GM23338 (cell line): ENCODE measurements around the gene PRSS57. TPM values are rescaled to one million over a fixed set of nuclear protein-coding genes. Genes with fewer than 3 reads are reported as not detected.

Experiments
- ATAC-seq: fragments of 200-7000 bp; cut with Tn5 transposase; 3 replicates; pipeline ENCODE4 v1.9.1; 2020
- DNase-seq: peaks from one replicate; pipeline ENCODE4 v3.0.0-alpha.2; 2015; ENCODE audit warnings: low spot score
- H2AFZ ChIP-seq: fragments of 200-600 bp; sonication (generic); 2 replicates; pipeline ENCODE4 v1.8.0; 2016; ENCODE audit warnings: antibody characterized with exemption, mild to moderate bottlenecking, moderate library complexity
- H3F3A ChIP-seq: fragments of 200-600 bp; sonication (generic); replicated peaks from 2 replicates; pipeline ENCODE4 v1.8.0; 2017; ENCODE audit warnings: antibody characterized with exemption, mixed run types, low read depth
- H3K27ac ChIP-seq: fragments of 200-600 bp; sonication (generic); 2 replicates; pipeline ENCODE4 v1.6.1; 2016; ENCODE audit warnings: low read depth
- H3K27me3 ChIP-seq: fragments of 200-600 bp; sonication (generic); 2 replicates; pipeline ENCODE4 v1.8.0; 2016; ENCODE audit warnings: mild to moderate bottlenecking, mixed run types, moderate library complexity; ENCODE audit not compliant: insufficient read depth
- H3K36me3 ChIP-seq: fragments of 200-600 bp; sonication (generic); 2 replicates; pipeline ENCODE4 v1.8.0; 2016; ENCODE audit warnings: mild to moderate bottlenecking; ENCODE audit not compliant: insufficient read depth
- H3K4me1 ChIP-seq: fragments of 200-600 bp; sonication (generic); 2 replicates; pipeline ENCODE4 v1.8.0; 2016; ENCODE audit warnings: mild to moderate bottlenecking, moderate library complexity; ENCODE audit not compliant: insufficient read depth
- H3K4me2 ChIP-seq: fragments of 200-600 bp; sonication (generic); 2 replicates; pipeline ENCODE4 v1.7.1; 2017; ENCODE audit warnings: mixed run types
- H3K4me3 ChIP-seq: fragments of 200-600 bp; sonication (generic); 2 replicates; pipeline ENCODE4 v1.6.1; 2016; ENCODE audit warnings: mixed run types
- H3K79me2 ChIP-seq: fragments of 200-600 bp; sonication (generic); replicated peaks from 2 replicates; pipeline ENCODE4 v1.8.0; 2017; ENCODE audit warnings: mild to moderate bottlenecking; ENCODE audit not compliant: insufficient read depth
- H3K9me2 ChIP-seq: fragments of 200-600 bp; sonication (generic); 2 replicates; pipeline ENCODE4 v1.8.0; 2017; ENCODE audit not compliant: insufficient read depth
- H4K20me1 ChIP-seq: fragments of 200-600 bp; sonication (generic); replicated peaks from 2 replicates; pipeline ENCODE4 v1.8.0; 2017; ENCODE audit warnings: mild to moderate bottlenecking; ENCODE audit not compliant: insufficient read depth
- H3K27ac Mint-ChIP-seq: 2 replicates; pipeline ENCODE4 v1.8.0; 2020; ENCODE audit warnings: inconsistent platforms, mild to moderate bottlenecking, moderate library complexity, mixed read lengths
- H3K27me3 Mint-ChIP-seq: 3 replicates; pipeline ENCODE4 v1.8.0; 2022; ENCODE audit warnings: low read depth, mild to moderate bottlenecking, moderate library complexity, mixed read lengths, inconsistent platforms; ENCODE audit not compliant: insufficient read depth, poor library complexity
- H3K36me3 Mint-ChIP-seq: 3 replicates; pipeline ENCODE4 v1.8.0; 2021; ENCODE audit warnings: low read depth, mild to moderate bottlenecking, inconsistent platforms, moderate library complexity, mixed read lengths
- H3K4me1 Mint-ChIP-seq: 3 replicates; pipeline ENCODE4 v1.8.0; 2020; ENCODE audit warnings: mild to moderate bottlenecking, inconsistent platforms, mixed read lengths
- H3K4me3 Mint-ChIP-seq: 3 replicates; pipeline ENCODE4 v1.8.0; 2021; ENCODE audit warnings: moderate library complexity, mild to moderate bottlenecking, inconsistent platforms, mixed read lengths
- H3K9me3 Mint-ChIP-seq: 3 replicates; pipeline ENCODE4 v1.8.0; 2020; ENCODE audit warnings: moderate library complexity, mild to moderate bottlenecking, inconsistent platforms, mixed read lengths
- CREB1 ChIP-seq: fragments of 250-450 bp; sonication (Bioruptor Pico); IDR thresholded peaks from 2 replicates; pipeline ENCODE4 v1.5.0; 2020; ENCODE audit warnings: low read depth, mild to moderate bottlenecking, moderate library complexity
- JUNB ChIP-seq: IDR thresholded peaks from one replicate; pipeline ENCODE4 v1.6.1; 2016; ENCODE audit warnings: antibody characterized with exemption; ENCODE audit not compliant: unreplicated experiment
- STAT1 ChIP-seq: IDR thresholded peaks from one replicate; pipeline ENCODE4 v1.6.1; 2016; ENCODE audit warnings: antibody characterized with exemption; ENCODE audit not compliant: unreplicated experiment
- ZNF331 ChIP-seq: fragments of 250-450 bp; sonication (Bioruptor Pico); IDR thresholded peaks from 2 replicates; pipeline ENCODE4 v1.5.0; 2020; ENCODE audit warnings: low read depth, mild to moderate bottlenecking, moderate library complexity
- polyA plus RNA-seq: library from polyadenylated mRNA; unstranded; fragments of >200 nt; fragmentation: Nextera tagmentation; extraction: Ambion mirVana; gene quantifications from 2 replicates; pipeline ENCODE4 v1.2.1, GENCODE V29; 2016
- total RNA-seq: library from RNA; depleted of rRNA; stranded (reverse); fragments of >200 nt; shearing (Covaris generic); gene quantifications from 2 replicates; pipeline ENCODE4 v1.2.3, GENCODE V29; 2014
- TF ChIP-seq, protein P1 (sequence below): fragments of 250-450 bp; sonication (Bioruptor Pico); IDR thresholded peaks from 2 replicates; pipeline ENCODE4 v1.5.0; 2020; ENCODE audit warnings: mild to moderate bottlenecking, moderate library complexity
- TF ChIP-seq, protein P2 (sequence below): IDR thresholded peaks from 2 replicates; pipeline ENCODE4 v1.6.1; 2016; ENCODE audit warnings: antibody characterized with exemption
- TF ChIP-seq, protein P3 (sequence below), 2 experiments: fragments of 200-600 bp in 1 of 2; sonication (generic) in 1 of 2; conservative IDR thresholded peaks; 2 replicates each; pipeline versions ENCODE4 v1.5.1 to v1.6.1; 2016 to 2017; ENCODE audit warnings: antibody characterized with exemption in 2 of 2, low read depth in 2 of 2, mild to moderate bottlenecking in 2 of 2, moderate library complexity in 1 of 2

Gene PRSS57
- total and polyA plus RNA-seq, 2 experiments from 2014 or later: 0.34 TPM; not detected in 1

DNA sequence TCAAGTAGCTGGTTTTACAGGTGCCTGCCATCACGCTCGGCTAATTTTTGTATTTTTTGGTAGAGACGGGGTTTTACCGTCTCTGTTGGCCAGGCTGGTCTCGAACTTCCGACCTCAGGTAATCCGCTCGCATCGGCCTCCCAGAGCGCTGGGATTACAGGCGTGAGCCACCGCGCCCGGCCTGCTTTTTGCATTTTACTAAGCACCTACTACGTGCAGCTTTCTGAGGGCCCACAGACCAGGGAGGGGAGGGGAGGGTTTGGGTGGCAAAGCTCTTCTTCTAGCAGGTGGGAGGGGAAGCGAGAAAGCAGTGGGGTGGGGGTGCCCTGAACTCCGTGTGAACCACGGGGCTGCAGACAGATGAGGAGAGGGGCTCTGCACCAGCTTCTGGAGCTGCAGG is 28.5 kb upstream of the PRSS57 start (continued):
- TF ChIP-seq, protein P1, sequence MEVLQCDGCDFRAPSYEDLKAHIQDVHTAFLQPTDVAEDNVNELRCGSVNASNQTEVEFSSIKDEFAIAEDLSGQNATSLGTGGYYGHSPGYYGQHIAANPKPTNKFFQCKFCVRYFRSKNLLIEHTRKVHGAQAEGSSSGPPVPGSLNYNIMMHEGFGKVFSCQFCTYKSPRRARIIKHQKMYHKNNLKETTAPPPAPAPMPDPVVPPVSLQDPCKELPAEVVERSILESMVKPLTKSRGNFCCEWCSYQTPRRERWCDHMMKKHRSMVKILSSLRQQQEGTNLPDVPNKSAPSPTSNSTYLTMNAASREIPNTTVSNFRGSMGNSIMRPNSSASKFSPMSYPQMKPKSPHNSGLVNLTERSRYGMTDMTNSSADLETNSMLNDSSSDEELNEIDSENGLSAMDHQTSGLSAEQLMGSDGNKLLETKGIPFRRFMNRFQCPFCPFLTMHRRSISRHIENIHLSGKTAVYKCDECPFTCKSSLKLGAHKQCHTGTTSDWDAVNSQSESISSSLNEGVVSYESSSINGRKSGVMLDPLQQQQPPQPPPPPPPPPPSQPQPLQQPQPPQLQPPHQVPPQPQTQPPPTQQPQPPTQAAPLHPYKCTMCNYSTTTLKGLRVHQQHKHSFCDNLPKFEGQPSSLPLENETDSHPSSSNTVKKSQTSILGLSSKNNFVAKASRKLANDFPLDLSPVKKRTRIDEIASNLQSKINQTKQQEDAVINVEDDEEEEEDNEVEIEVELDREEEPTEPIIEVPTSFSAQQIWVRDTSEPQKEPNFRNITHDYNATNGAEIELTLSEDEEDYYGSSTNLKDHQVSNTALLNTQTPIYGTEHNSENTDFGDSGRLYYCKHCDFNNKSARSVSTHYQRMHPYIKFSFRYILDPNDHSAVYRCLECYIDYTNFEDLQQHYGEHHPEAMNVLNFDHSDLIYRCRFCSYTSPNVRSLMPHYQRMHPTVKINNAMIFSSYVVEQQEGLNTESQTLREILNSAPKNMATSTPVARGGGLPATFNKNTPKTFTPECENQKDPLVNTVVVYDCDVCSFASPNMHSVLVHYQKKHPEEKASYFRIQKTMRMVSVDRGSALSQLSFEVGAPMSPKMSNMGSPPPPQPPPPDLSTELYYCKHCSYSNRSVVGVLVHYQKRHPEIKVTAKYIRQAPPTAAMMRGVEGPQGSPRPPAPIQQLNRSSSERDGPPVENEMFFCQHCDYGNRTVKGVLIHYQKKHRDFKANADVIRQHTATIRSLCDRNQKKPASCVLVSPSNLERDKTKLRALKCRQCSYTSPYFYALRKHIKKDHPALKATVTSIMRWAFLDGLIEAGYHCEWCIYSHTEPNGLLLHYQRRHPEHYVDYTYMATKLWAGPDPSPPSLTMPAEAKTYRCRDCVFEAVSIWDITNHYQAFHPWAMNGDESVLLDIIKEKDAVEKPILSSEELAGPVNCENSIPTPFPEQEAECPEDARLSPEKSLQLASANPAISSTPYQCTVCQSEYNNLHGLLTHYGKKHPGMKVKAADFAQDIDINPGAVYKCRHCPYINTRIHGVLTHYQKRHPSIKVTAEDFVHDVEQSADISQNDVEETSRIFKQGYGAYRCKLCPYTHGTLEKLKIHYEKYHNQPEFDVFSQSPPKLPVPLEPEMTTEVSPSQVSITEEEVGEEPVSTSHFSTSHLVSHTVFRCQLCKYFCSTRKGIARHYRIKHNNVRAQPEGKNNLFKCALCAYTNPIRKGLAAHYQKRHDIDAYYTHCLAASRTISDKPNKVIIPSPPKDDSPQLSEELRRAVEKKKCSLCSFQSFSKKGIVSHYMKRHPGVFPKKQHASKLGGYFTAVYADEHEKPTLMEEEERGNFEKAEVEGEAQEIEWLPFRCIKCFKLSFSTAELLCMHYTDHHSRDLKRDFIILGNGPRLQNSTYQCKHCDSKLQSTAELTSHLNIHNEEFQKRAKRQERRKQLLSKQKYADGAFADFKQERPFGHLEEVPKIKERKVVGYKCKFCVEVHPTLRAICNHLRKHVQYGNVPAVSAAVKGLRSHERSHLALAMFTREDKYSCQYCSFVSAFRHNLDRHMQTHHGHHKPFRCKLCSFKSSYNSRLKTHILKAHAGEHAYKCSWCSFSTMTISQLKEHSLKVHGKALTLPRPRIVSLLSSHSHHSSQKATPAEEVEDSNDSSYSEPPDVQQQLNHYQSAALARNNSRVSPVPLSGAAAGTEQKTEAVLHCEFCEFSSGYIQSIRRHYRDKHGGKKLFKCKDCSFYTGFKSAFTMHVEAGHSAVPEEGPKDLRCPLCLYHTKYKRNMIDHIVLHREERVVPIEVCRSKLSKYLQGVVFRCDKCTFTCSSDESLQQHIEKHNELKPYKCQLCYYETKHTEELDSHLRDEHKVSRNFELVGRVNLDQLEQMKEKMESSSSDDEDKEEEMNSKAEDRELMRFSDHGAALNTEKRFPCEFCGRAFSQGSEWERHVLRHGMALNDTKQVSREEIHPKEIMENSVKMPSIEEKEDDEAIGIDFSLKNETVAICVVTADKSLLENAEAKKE: no peak
- TF ChIP-seq, protein P2, sequence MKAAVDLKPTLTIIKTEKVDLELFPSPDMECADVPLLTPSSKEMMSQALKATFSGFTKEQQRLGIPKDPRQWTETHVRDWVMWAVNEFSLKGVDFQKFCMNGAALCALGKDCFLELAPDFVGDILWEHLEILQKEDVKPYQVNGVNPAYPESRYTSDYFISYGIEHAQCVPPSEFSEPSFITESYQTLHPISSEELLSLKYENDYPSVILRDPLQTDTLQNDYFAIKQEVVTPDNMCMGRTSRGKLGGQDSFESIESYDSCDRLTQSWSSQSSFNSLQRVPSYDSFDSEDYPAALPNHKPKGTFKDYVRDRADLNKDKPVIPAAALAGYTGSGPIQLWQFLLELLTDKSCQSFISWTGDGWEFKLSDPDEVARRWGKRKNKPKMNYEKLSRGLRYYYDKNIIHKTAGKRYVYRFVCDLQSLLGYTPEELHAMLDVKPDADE: no peak
- TF ChIP-seq STAT1 (no peak), CREB1 (no peak), ZNF331 (CRISPR knock-in tag) (no peak)
- TF ChIP-seq, protein P3, sequence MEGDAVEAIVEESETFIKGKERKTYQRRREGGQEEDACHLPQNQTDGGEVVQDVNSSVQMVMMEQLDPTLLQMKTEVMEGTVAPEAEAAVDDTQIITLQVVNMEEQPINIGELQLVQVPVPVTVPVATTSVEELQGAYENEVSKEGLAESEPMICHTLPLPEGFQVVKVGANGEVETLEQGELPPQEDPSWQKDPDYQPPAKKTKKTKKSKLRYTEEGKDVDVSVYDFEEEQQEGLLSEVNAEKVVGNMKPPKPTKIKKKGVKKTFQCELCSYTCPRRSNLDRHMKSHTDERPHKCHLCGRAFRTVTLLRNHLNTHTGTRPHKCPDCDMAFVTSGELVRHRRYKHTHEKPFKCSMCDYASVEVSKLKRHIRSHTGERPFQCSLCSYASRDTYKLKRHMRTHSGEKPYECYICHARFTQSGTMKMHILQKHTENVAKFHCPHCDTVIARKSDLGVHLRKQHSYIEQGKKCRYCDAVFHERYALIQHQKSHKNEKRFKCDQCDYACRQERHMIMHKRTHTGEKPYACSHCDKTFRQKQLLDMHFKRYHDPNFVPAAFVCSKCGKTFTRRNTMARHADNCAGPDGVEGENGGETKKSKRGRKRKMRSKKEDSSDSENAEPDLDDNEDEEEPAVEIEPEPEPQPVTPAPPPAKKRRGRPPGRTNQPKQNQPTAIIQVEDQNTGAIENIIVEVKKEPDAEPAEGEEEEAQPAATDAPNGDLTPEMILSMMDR (conservative IDR thresholded peaks at IDR 0.05; ENCODE audit: low read depth in 2 of 2): no peak

DNA sequence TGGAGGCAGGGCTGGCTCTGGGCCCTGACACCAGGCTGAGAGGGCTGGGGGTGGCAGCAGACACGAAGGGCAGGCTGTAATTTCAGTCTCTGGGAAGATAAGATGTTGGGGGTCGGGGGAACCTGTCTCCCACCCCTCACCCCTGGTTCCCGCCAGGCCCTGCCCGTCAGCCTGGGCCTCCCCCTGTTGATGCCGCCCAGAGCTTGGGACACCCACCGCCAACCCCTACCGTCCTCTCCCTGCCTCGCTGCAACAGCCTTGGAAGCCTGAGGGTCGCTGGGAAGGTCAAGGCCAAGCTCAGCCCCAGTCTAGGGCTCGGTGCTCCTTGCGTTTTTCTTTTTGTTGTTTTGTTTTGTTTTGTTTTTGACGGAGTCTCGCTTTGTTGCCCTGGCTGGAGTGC is 28.0 kb upstream of the PRSS57 start:
- no peak overlapping the region for H3K4me3 Mint-ChIP-seq
- Histone ChIP-seq H4K20me1 (no peaks in the 10 kb centered on the region; the same call in 1 of the 2 replicates), H3K4me2 (no peak overlapping the region), H3K27me3 (peaks cover 7% of the 10 kb centered on the region; the same call in 1 of the 2 replicates), H3K4me3 (no peak overlapping the region), H2AFZ (no peak overlapping the region), H3K9me2 (no peaks in the 10 kb centered on the region), H3K79me2 (no peaks in the 10 kb centered on the region), H3K27ac (no peak overlapping the region), H3K36me3 (no peaks in the 10 kb centered on the region), H3K4me1 (peaks cover 5% of the 10 kb centered on the region; the same call in 1 of the 2 replicates), H3F3A (no peaks in the 10 kb centered on the region)
- H3K9me3 Mint-ChIP-seq: peaks cover 2% of the 10 kb centered on the region; the same call in 1 of the 3 replicates
- no peak overlapping the region for H3K27ac Mint-ChIP-seq
- no peak for DNase-seq
- peaks cover 2% of the 10 kb centered on the region for H3K27me3 Mint-ChIP-seq
- no peak for ATAC-seq
- no peaks in the 10 kb centered on the region for H3K36me3 Mint-ChIP-seq
- peaks cover 4% of the 10 kb centered on the region; the same call in 1 of the 3 replicates for H3K4me1 Mint-ChIP-seq
- no peak for TF ChIP-seq JUNB
- TF ChIP-seq ZNF331 (CRISPR knock-in tag): no peak
